Activated CD4-positive, alpha-beta T cell treated with anti-CD3 and anti-CD28 coated beads, Interleukin-2, amount 10 ng/mL, durations not matched to agents 7 days and 5 days (primary cell): ENCODE results near the gene MMS19. TPM values are rescaled to one million over a fixed set of nuclear protein-coding genes. Genes with fewer than 3 reads are reported as not detected.

ENCODE experiments used
- CTCF ChIA-PET: fragments of 350-600 bp; sonication (Branson Sonifier 250); formaldehyde crosslinking; loops from one replicate; lab custom pipeline; 2021; ENCODE audit warnings: antibody characterized with exemption; lab: Charles Lee
- POLR2A ChIA-PET: fragments of 350-600 bp; sonication (Branson Sonifier 250); formaldehyde crosslinking; loops from one replicate; lab custom pipeline; 2021; ENCODE audit warnings: antibody characterized with exemption; lab: Charles Lee
- DNase-seq: peaks from one replicate; pipeline ENCODE4 v3.0.0-alpha.2; 2020
- H3K27ac Mint-ChIP-seq: one replicate; pipeline ENCODE4 v1.8.0; 2021; ENCODE audit warnings: mild to moderate bottlenecking, moderate library complexity, mixed read lengths
- H3K27me3 Mint-ChIP-seq: one replicate; pipeline ENCODE4 v1.8.0; 2021; ENCODE audit warnings: mixed read lengths
- H3K36me3 Mint-ChIP-seq: one replicate; pipeline ENCODE4 v1.8.0; 2021; ENCODE audit warnings: low read depth, mixed read lengths
- H3K4me1 Mint-ChIP-seq: one replicate; pipeline ENCODE4 v1.8.0; 2021; ENCODE audit warnings: mixed read lengths
- H3K4me3 Mint-ChIP-seq: one replicate; pipeline ENCODE4 v1.8.0; 2021; ENCODE audit warnings: mild to moderate bottlenecking, moderate library complexity, mixed read lengths
- H3K9me3 Mint-ChIP-seq: one replicate; pipeline ENCODE4 v1.8.0; 2021; ENCODE audit warnings: mixed read lengths
- total RNA-seq, 2 experiments: library from RNA; stranded (reverse); gene quantifications; one replicate each; pipeline ENCODE4 v1.2.3, GENCODE V29; 2021

The MMS19 gene
- total RNA-seq, 2 experiments from 2014 or later = 64.7 to 68.6 TPM

- no peaks in the 10 kb centered on the region for H3K36me3 Mint-ChIP-seq
- CTCF ChIA-PET = interaction anchor here (1.1 to 1.7 kb wide), 3 partner anchors 13 to 34 kb away, joined by 3 to 4 read pairs (median 3); no protein-coding TSS in a partner anchor
- no peak overlapping the region for H3K4me3 Mint-ChIP-seq
- POLR2A ChIA-PET = no interaction called here
- peaks cover 5% of the 10 kb centered on the region for H3K27me3 Mint-ChIP-seq
- H3K27ac Mint-ChIP-seq = no peak overlapping the region
- no peaks in the 10 kb centered on the region for H3K9me3 Mint-ChIP-seq
- DNase-seq = no peak
- no peaks in the 10 kb centered on the region for H3K4me1 Mint-ChIP-seq
These were observed 11.0 kb upstream of the MMS19 start for GRCh38 chr10:97509120-97509680.

GRCh38 chr10:97508342-97508741 lies 10.1 kb upstream of the MMS19 start:
- POLR2A ChIA-PET = no interaction called here
- no peaks in the 10 kb centered on the region for H3K36me3 Mint-ChIP-seq
- CTCF ChIA-PET = no interaction called here

GRCh38 chr10:97506199-97506991 lies 8.2 kb upstream of the MMS19 start:
- POLR2A ChIA-PET = no interaction called here
- CTCF ChIA-PET = no interaction called here
- no peaks in the 10 kb centered on the region for H3K9me3 Mint-ChIP-seq
- no peaks in the 10 kb centered on the region for H3K36me3 Mint-ChIP-seq
- no peak overlapping the region for H3K27ac Mint-ChIP-seq
- H3K27me3 Mint-ChIP-seq = peaks cover 15% of the 10 kb centered on the region
- no peak overlapping the region for H3K4me3 Mint-ChIP-seq
- no peak for DNase-seq
- no peaks in the 10 kb centered on the region for H3K4me1 Mint-ChIP-seq

More at GRCh38 chr10:97508342-97508741, 10.1 kb upstream of the MMS19 start:
- no peak for DNase-seq
- no peaks in the 10 kb centered on the region for H3K9me3 Mint-ChIP-seq
- H3K27ac Mint-ChIP-seq = no peak overlapping the region
- no peaks in the 10 kb centered on the region for H3K4me1 Mint-ChIP-seq
- no peak overlapping the region for H3K4me3 Mint-ChIP-seq
- H3K27me3 Mint-ChIP-seq = peaks cover 4% of the 10 kb centered on the region

GRCh38 chr10:97505152-97505551 lies 6.9 kb upstream of the MMS19 start:
- Mint-ChIP-seq H3K9me3 (no peaks in the 10 kb centered on the region), H3K27me3 (peaks cover 27% of the 10 kb centered on the region), H3K4me3 (no peak overlapping the region), H3K36me3 (no peaks in the 10 kb centered on the region), H3K4me1 (peaks cover 2% of the 10 kb centered on the region), H3K27ac (no peak overlapping the region)
- DNase-seq = no peak
- ChIA-PET POLR2A (no interaction called here), CTCF (interaction anchor here (1.6 kb wide), 1 partner anchor 12 kb away, joined by 3 read pairs; no protein-coding TSS in a partner anchor)

GRCh38 chr10:97503406-97503805 lies 5.2 kb upstream of the MMS19 start:
- peaks cover 7% of the 10 kb centered on the region for H3K4me1 Mint-ChIP-seq
- ChIA-PET CTCF (interaction anchor here (1.4 kb wide), 1 partner anchor 9 kb away, joined by 7 read pairs; no protein-coding TSS in a partner anchor), POLR2A (no interaction called here)

GRCh38 chr10:97502916-97503315 lies 4.7 kb upstream of the MMS19 start:
- Mint-ChIP-seq H3K36me3 (no peaks in the 10 kb centered on the region), H3K9me3 (no peaks in the 10 kb centered on the region), H3K4me3 (no peak overlapping the region), H3K27ac (no peak overlapping the region), H3K27me3 (peaks cover 33% of the 10 kb centered on the region), H3K4me1 (peaks cover 8% of the 10 kb centered on the region)
- POLR2A ChIA-PET = no interaction called here
- DNase-seq = no peak
- CTCF ChIA-PET = interaction anchor here (1.4 kb wide), 1 partner anchor 9 kb away, joined by 7 read pairs; no protein-coding TSS in a partner anchor

More at GRCh38 chr10:97503406-97503805, 5.2 kb upstream of the MMS19 start:
- H3K9me3 Mint-ChIP-seq = no peaks in the 10 kb centered on the region
- no peak for DNase-seq
- H3K27me3 Mint-ChIP-seq = peaks cover 33% of the 10 kb centered on the region
- no peak overlapping the region for H3K4me3 Mint-ChIP-seq
- H3K36me3 Mint-ChIP-seq = no peaks in the 10 kb centered on the region
- H3K27ac Mint-ChIP-seq = no peak overlapping the region

GRCh38 chr10:97500297-97500575 lies 2.0 kb upstream of the MMS19 start:
- no peak overlapping the region for H3K27ac Mint-ChIP-seq
- H3K27me3 Mint-ChIP-seq = peaks cover 30% of the 10 kb centered on the region
- H3K4me1 Mint-ChIP-seq = peaks cover 32% of the 10 kb centered on the region
- POLR2A ChIA-PET = no interaction called here
- no peaks in the 10 kb centered on the region for H3K36me3 Mint-ChIP-seq
- CTCF ChIA-PET = interaction anchor here (0.7 kb wide), 1 partner anchor 306 kb away, joined by 3 read pairs; no protein-coding TSS in a partner anchor
- no peak for DNase-seq
- H3K4me3 Mint-ChIP-seq = peak overlapping the region; percentile 56
- H3K9me3 Mint-ChIP-seq = no peaks in the 10 kb centered on the region

GRCh38 chr10:97499561-97500296 lies 1.5 kb upstream of the MMS19 start:
- Mint-ChIP-seq H3K27ac (no peak overlapping the region), H3K9me3 (no peaks in the 10 kb centered on the region), H3K4me3 (peak overlapping the region; percentile 56), H3K36me3 (peaks cover 3% of the 10 kb centered on the region), H3K4me1 (peaks cover 37% of the 10 kb centered on the region), H3K27me3 (peaks cover 30% of the 10 kb centered on the region)
- CTCF ChIA-PET = interaction anchor here (0.9 to 1.5 kb wide), 4 partner anchors 11 to 47 kb away, joined by 3 to 6 read pairs (median 3); no protein-coding TSS in a partner anchor
- POLR2A ChIA-PET = no interaction called here
- DNase-seq = no peak

GRCh38 chr10:97498841-97499560 lies 779 bp upstream of the MMS19 start, which contains the start of gene UBTD1:
Gene UBTD1 (plus strand): TSS chr10:97498924. CDS start chr10:97499204, 280 bp downstream.
- DNase-seq = peak; percentile 37
- CTCF ChIA-PET = interaction anchor here (0.9 to 1.5 kb wide), 5 partner anchors 11 to 47 kb away, joined by 3 to 6 read pairs (median 3); no protein-coding TSS in a partner anchor

GRCh38 chr10:97497572-97498075 lies 598 bp downstream of the MMS19 start:
- CTCF ChIA-PET = no interaction called here
- Mint-ChIP-seq H3K4me1 (peaks cover 45% of the 10 kb centered on the region), H3K4me3 (peak overlapping the region; percentile 99), H3K27ac (peak overlapping the region; percentile 98), H3K36me3 (peaks cover 9% of the 10 kb centered on the region), H3K9me3 (no peaks in the 10 kb centered on the region), H3K27me3 (peaks cover 29% of the 10 kb centered on the region)
- DNase-seq = peak; percentile 83
- POLR2A ChIA-PET = interaction anchor here (0.5 to 0.7 kb wide), 3 partner anchors 9 to 80 kb away, joined by 3 to 8 read pairs (median 3); no protein-coding TSS in a partner anchor

More at GRCh38 chr10:97498841-97499560, 779 bp upstream of the MMS19 start, which contains the start of gene UBTD1:
- Mint-ChIP-seq H3K27ac (peak within 1 kb of the TSS; percentile 98), H3K36me3 (peaks cover 8% of the 10 kb centered on the region), H3K4me3 (peak within 1 kb of the TSS; percentile 99), H3K4me1 (peaks cover 44% of the 10 kb centered on the region), H3K9me3 (no peaks in the 10 kb centered on the region), H3K27me3 (peaks cover 30% of the 10 kb centered on the region)
- POLR2A ChIA-PET = no interaction called here

GRCh38 chr10:97494863-97495506 lies 3.2 kb downstream of the MMS19 start:
- peaks cover 5% of the 10 kb centered on the region for H3K27me3 Mint-ChIP-seq
- H3K27ac Mint-ChIP-seq = peak overlapping the region; percentile 68
- peaks cover 9% of the 10 kb centered on the region for H3K36me3 Mint-ChIP-seq
- POLR2A ChIA-PET = no interaction called here
- no peaks in the 10 kb centered on the region for H3K9me3 Mint-ChIP-seq
- peak overlapping the region; percentile 12 for H3K4me3 Mint-ChIP-seq
- peak; percentile 14 for DNase-seq
- CTCF ChIA-PET = interaction anchor here (1.1 kb wide), 1 partner anchor 170 kb away, joined by 5 read pairs; no protein-coding TSS in a partner anchor
- peaks cover 49% of the 10 kb centered on the region for H3K4me1 Mint-ChIP-seq
